ENCODE measurements around the gene ABHD18. TPM values are rescaled to one million over a fixed set of nuclear protein-coding genes. Genes with fewer than 3 reads are reported as not detected.
"Not testable (repeated sequence)": the region's sequence is repeated elsewhere in the genome, so short reads cannot be mapped to it uniquely, and the experiment has no call there.

The ABHD18 gene
- total RNA-seq, 1 donor from 2014 or later = 14.9 TPM

GRCh38 chr4:128061566-128062536 lies 96.6 kb downstream of the ABHD18 start:
- DNase-seq (ENCODE audit: extremely low spot score, unreplicated experiment) = peak; percentile 88
- H3K4me1 Mint-ChIP-seq (ENCODE audit: unreplicated experiment) = peaks cover 22% of the 10 kb centered on the region
- peak overlapping the region; percentile 87 for H3K4me3 Mint-ChIP-seq (ENCODE audit: unreplicated experiment)
- no peaks in the 10 kb centered on the region for H3K9me3 Mint-ChIP-seq (ENCODE audit: unreplicated experiment)
- TF ChIP-seq CTCF (IDR thresholded peaks at IDR 0.05) = no peak
- no peaks in the 10 kb centered on the region for H3K27me3 Mint-ChIP-seq (ENCODE audit: unreplicated experiment)
- no peaks in the 10 kb centered on the region for H3K36me3 Mint-ChIP-seq (ENCODE audit: unreplicated experiment)
- H3K27ac Mint-ChIP-seq (ENCODE audit: unreplicated experiment) = peak overlapping the region; percentile 79

DNA sequence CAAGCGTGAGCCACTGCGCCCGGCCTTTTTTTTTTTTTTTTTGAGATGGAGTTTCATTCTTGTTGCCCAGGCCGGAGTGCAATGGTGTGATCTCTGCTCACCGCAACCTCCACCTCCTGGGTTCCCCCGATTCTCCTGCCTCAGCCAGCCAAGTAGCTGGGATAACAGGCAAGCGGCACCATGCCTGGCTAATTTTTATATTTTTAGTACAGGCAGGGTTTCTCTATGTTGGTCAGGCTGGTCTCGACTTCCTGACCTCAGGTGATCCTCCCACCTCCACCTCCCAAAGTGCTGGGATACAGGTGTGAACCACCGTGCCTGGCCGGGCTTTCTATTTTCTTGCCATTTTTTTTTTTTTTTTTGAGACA lies 101.2 kb downstream of the ABHD18 start:
- H3K4me3 Mint-ChIP-seq (ENCODE audit: unreplicated experiment); H3K27ac Mint-ChIP-seq (ENCODE audit: unreplicated experiment); H3K9me3 Mint-ChIP-seq (ENCODE audit: unreplicated experiment); H3K27me3 Mint-ChIP-seq (ENCODE audit: unreplicated experiment); H3K36me3 Mint-ChIP-seq (ENCODE audit: unreplicated experiment): not testable (repeated sequence)
- peaks cover 17% of the 10 kb centered on the region for H3K4me1 Mint-ChIP-seq (ENCODE audit: unreplicated experiment)
- DNase-seq (ENCODE audit: extremely low spot score, unreplicated experiment) = peak; percentile 30

- Mint-ChIP-seq H3K27ac (ENCODE audit: unreplicated experiment) (no peak overlapping the region), H3K4me3 (ENCODE audit: unreplicated experiment) (no peak overlapping the region), H3K4me1 (ENCODE audit: unreplicated experiment) (peaks cover 4% of the 10 kb centered on the region), H3K27me3 (ENCODE audit: unreplicated experiment) (no peaks in the 10 kb centered on the region), H3K9me3 (ENCODE audit: unreplicated experiment) (no peaks in the 10 kb centered on the region), H3K36me3 (ENCODE audit: unreplicated experiment) (no peaks in the 10 kb centered on the region)
- DNase-seq (ENCODE audit: extremely low spot score, unreplicated experiment) = peak; percentile 48
- TF ChIP-seq CTCF (IDR thresholded peaks at IDR 0.05) = peak; percentile 44
Measured at GRCh38 chr4:128068918-128069317, 103.7 kb downstream of the ABHD18 start.

DNA sequence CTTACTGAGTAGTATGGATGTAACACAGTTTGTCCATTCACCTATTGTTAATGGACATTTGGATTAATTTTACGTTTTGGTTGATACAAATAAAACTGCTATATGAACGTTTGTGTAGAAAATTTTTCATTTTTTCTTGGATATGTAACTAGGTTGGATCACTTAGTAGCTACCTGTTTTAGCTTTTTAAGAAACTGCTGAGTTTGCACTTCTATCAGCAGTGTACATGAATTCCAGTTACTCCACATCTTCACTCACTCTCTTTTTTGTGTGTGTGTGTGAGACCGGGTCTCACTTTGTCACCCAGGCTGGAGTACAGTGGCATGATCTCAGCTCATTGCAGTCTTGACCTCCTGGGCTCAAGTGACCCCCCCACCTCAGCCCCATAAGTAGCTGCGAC lies 111.3 kb downstream of the ABHD18 start:
- Mint-ChIP-seq H3K4me1 (ENCODE audit: unreplicated experiment) (no peaks in the 10 kb centered on the region), H3K4me3 (ENCODE audit: unreplicated experiment) (no peak overlapping the region), H3K27ac (ENCODE audit: unreplicated experiment) (no peak overlapping the region), H3K9me3 (ENCODE audit: unreplicated experiment) (no peaks in the 10 kb centered on the region), H3K27me3 (ENCODE audit: unreplicated experiment) (no peaks in the 10 kb centered on the region), H3K36me3 (ENCODE audit: unreplicated experiment) (peaks cover 19% of the 10 kb centered on the region)
- DNase-seq (ENCODE audit: extremely low spot score, unreplicated experiment) = no peak
- no peak for TF ChIP-seq CTCF (IDR thresholded peaks at IDR 0.05)

Other genes with a start within 250 kb of the ABHD18 start
- gene SLC25A31, start 235.0 kb upstream of the ABHD18 start, total RNA-seq = not detected in 2 replicates
- 1.7 and 2.5 TPM in 2 replicates for gene HSPA4L, start 183.1 kb upstream of the ABHD18 start, total RNA-seq
- gene PLK4, start 84.5 kb upstream of the ABHD18 start, total RNA-seq = 3.7 and 5.7 TPM in 2 replicates
- gene MFSD8, start 233 bp upstream of the ABHD18 start, total RNA-seq = 16.5 and 22.2 TPM in 2 replicates
- gene LARP1B, start 95.9 kb downstream of the ABHD18 start, total RNA-seq = 18.6 and 19.8 TPM in 2 replicates

Measured in osteocyte (in vitro differentiated cells).